Measurements from ENCODE around the gene ACSBG1. TPM values are rescaled to one million over a fixed set of nuclear protein-coding genes. Genes with fewer than 3 reads are reported as not detected.

The ACSBG1 gene
- total RNA-seq, 1 donor from 2014 or later = 1.8 TPM

DNA sequence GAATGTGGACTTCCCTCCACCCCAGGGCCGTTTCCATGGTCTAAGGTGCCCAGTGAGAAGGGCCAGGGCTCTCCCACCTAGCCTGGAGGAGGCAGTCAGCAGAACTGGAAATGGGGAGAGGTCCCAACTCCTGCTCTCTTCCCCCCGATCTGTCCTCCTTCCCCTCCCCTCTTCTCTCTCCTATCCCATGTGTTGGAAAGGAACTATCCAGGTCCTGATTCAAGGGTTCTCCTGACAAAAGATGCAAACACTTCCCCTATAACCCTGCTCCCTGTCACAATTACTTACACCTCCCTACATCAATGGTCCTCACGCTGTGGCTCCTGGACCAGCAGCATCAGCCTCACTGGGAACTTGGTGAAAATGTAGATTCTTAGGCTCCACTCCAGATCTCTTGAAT, 109.1 kb downstream of the ACSBG1 start:
- Histone ChIP-seq H3K27ac (no peak overlapping the region), H3K4me1 (no peaks in the 10 kb centered on the region), H3K4me3 (no peak overlapping the region), H3K27me3 (ENCODE audit: low read depth) (no peaks in the 10 kb centered on the region), H3K9me3 (no peaks in the 10 kb centered on the region), H3K36me3 (no peaks in the 10 kb centered on the region)
- no peak for ATAC-seq
- TF ChIP-seq, protein P1, sequence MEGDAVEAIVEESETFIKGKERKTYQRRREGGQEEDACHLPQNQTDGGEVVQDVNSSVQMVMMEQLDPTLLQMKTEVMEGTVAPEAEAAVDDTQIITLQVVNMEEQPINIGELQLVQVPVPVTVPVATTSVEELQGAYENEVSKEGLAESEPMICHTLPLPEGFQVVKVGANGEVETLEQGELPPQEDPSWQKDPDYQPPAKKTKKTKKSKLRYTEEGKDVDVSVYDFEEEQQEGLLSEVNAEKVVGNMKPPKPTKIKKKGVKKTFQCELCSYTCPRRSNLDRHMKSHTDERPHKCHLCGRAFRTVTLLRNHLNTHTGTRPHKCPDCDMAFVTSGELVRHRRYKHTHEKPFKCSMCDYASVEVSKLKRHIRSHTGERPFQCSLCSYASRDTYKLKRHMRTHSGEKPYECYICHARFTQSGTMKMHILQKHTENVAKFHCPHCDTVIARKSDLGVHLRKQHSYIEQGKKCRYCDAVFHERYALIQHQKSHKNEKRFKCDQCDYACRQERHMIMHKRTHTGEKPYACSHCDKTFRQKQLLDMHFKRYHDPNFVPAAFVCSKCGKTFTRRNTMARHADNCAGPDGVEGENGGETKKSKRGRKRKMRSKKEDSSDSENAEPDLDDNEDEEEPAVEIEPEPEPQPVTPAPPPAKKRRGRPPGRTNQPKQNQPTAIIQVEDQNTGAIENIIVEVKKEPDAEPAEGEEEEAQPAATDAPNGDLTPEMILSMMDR (IDR thresholded peaks at IDR 0.05) = no peak
- no peak for DNase-seq
- intact Hi-C loops (cut with DNase I) = no loop called here

DNA sequence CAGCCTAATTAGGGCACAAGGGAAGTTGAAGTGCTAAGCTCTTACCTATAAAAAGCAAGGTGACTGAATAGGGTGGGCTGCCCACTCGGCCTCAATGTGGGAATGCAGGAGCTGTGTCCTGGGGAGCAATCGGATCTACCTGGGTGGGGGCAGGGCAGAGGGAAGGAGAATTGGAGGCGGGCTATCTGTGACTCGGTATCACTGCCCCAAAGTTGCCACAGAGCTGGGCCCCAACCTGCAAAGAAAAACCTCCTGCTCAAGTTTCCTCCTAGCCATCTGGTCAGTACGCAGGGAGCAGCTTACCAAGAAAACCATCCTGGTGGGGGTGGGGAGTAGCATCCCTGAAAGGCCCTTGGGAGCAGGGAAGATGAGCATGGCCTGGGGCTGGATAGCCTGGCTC, 113.8 kb downstream of the ACSBG1 start:
- no peaks in the 10 kb centered on the region for H3K9me3 ChIP-seq
- H3K4me1 ChIP-seq = no peaks in the 10 kb centered on the region
- intact Hi-C loops (cut with DNase I) = no loop called here
- no peak overlapping the region for H3K4me3 ChIP-seq
- H3K27ac ChIP-seq = no peak overlapping the region
- TF ChIP-seq, protein P1 (IDR thresholded peaks at IDR 0.05) = no peak
- no peak for DNase-seq
- H3K27me3 ChIP-seq (ENCODE audit: low read depth) = no peaks in the 10 kb centered on the region
- ATAC-seq = no peak
- H3K36me3 ChIP-seq = no peaks in the 10 kb centered on the region

Other genes starting within 250 kb of the ACSBG1 start
- 69.8 TPM for gene TBC1D2B, start 156.9 kb downstream of the ACSBG1 start, total RNA-seq
- gene SH2D7, start 142.0 kb downstream of the ACSBG1 start, total RNA-seq = not detected
- gene CIB2, start 103.1 kb downstream of the ACSBG1 start, total RNA-seq = 2.2 TPM
- 78.3 TPM for gene IDH3A, start 85.2 kb downstream of the ACSBG1 start, total RNA-seq
- 34.4 TPM for gene DNAJA4, start 30.0 kb upstream of the ACSBG1 start, total RNA-seq
- gene SKIC8, start 65.0 kb upstream of the ACSBG1 start, total RNA-seq = 44.4 TPM
- not detected for gene CRABP1, start 105.8 kb upstream of the ACSBG1 start, total RNA-seq
- gene IREB2, start 203.7 kb upstream of the ACSBG1 start, total RNA-seq = 56.4 TPM